Measurements from ENCODE around the gene WASHC3.
A peak's percentile ranks its signal among the peaks of the same experiment; 100 is the strongest.
"Not testable (repeated sequence)": the region's sequence is repeated elsewhere in the genome, so short reads cannot be mapped to it uniquely, and the experiment has no call there.

The WASHC3 gene

GRCh38 chr12:102050660-102051430 lies 10.9 kb downstream of the WASHC3 start:
- no peak for ATAC-seq

GRCh38 chr12:102043928-102044327 lies 17.9 kb downstream of the WASHC3 start:
- peak; percentile 83 to 85 for ATAC-seq

- no peak for ATAC-seq
Observed at GRCh38 chr12:102033991-102034745, 27.6 kb downstream of the WASHC3 start.

- ATAC-seq = no peak
Observed at GRCh38 chr12:102031852-102032251, 29.9 kb downstream of the WASHC3 start.

- ATAC-seq = no peak
Observed at GRCh38 chr12:102029141-102029540, 32.6 kb downstream of the WASHC3 start.

- no peak for ATAC-seq
Observed at GRCh38 chr12:102026728-102027127, 35.1 kb downstream of the WASHC3 start.

- no peak for ATAC-seq
Observed at GRCh38 chr12:102024765-102025164, 37.0 kb downstream of the WASHC3 start.

GRCh38 chr12:102023343-102023930 lies 38.4 kb downstream of the WASHC3 start:
- ATAC-seq = no peak

GRCh38 chr12:102022286-102022685 lies 39.5 kb downstream of the WASHC3 start:
- no peak for ATAC-seq

- ATAC-seq = no peak
Observed at GRCh38 chr12:102021540-102022246, 40.1 kb downstream of the WASHC3 start.

- ATAC-seq = not testable (repeated sequence)
Observed at GRCh38 chr12:102018607-102019006, 43.2 kb downstream of the WASHC3 start.

- ATAC-seq = peak; percentile 46 to 56
Observed at GRCh38 chr12:102016472-102016871, 45.3 kb downstream of the WASHC3 start.

GRCh38 chr12:102010265-102010994 lies 51.4 kb downstream of the WASHC3 start:
- ATAC-seq = peak; percentile 25 to 49

GRCh38 chr12:102009796-102010195 lies 52.0 kb downstream of the WASHC3 start:
- no peak for ATAC-seq

- ATAC-seq = no peak
Observed at GRCh38 chr12:102008615-102009126, 53.1 kb downstream of the WASHC3 start.

GRCh38 chr12:102005256-102005655 lies 56.5 kb downstream of the WASHC3 start:
- ATAC-seq = no peak

GRCh38 chr12:101997102-101997501 lies 64.7 kb downstream of the WASHC3 start:
- no peak for ATAC-seq

- no peak for ATAC-seq
Observed at GRCh38 chr12:101995684-101996083, 66.1 kb downstream of the WASHC3 start.

- ATAC-seq = no peak
Observed at GRCh38 chr12:101992091-101992490, 69.7 kb downstream of the WASHC3 start.

- ATAC-seq = no peak
Observed at GRCh38 chr12:101982307-101982706, 79.5 kb downstream of the WASHC3 start.

GRCh38 chr12:101981868-101982267 lies 79.9 kb downstream of the WASHC3 start:
- no peak for ATAC-seq

- ATAC-seq = no peak
Observed at GRCh38 chr12:101968770-101969169, 93.0 kb downstream of the WASHC3 start.
